Upper lobe of right lung (tissue), 1 donor: ENCODE results near the gene THAP3. TPM values are rescaled to one million over a fixed set of nuclear protein-coding genes. Genes with fewer than 3 reads are reported as not detected.
"Not testable (repeated sequence)": the region's sequence is repeated elsewhere in the genome, so short reads cannot be mapped to it uniquely, and the experiment has no call there.

Experiments used
- ATAC-seq: fragments of 200-7000 bp; cut with Tn5 transposase; one replicate; pipeline ENCODE4 v1.9.1; 2020; ENCODE audit warnings: mild to moderate bottlenecking, moderate library complexity
- DNase-seq: peaks from one replicate; pipeline ENCODE4 v3.0.0-alpha.2; 2020
- H3K27ac ChIP-seq: fragments of 200-600 bp; one replicate; pipeline ENCODE4 v1.8.0; 2022
- H3K27me3 ChIP-seq: fragments of 200-600 bp; one replicate; pipeline ENCODE4 v1.8.0; 2022; ENCODE audit warnings: mild to moderate bottlenecking
- H3K36me3 ChIP-seq: fragments of 200-600 bp; one replicate; pipeline ENCODE4 v1.8.0; 2022
- H3K4me1 ChIP-seq: fragments of 200-600 bp; one replicate; pipeline ENCODE4 v1.8.0; 2022
- H3K4me3 ChIP-seq: fragments of 200-600 bp; one replicate; pipeline ENCODE4 v1.8.0; 2022; ENCODE audit warnings: mild to moderate bottlenecking
- H3K9me3 ChIP-seq: fragments of 200-600 bp; one replicate; pipeline ENCODE4 v1.8.0; 2022
- CTCF ChIP-seq: fragments of 200-600 bp; IDR thresholded peaks from one replicate; pipeline ENCODE4 v1.8.0; 2022; ENCODE audit warnings: antibody characterized with exemption
- intact Hi-C: fragments of 100-400 bp; cut with DNase I; formaldehyde crosslinking; loops from one replicate; pipeline ENCODE4 v1.11.0; 2022
- total RNA-seq: library from RNA; stranded (reverse); fragmentation: NEBNext Ultra II Directional; extraction: Animal tissue kit (Norgen Biotek cat#: 25700); gene quantifications from one replicate; pipeline ENCODE4 v1.2.1, GENCODE V29; 2021
- donor health status: DM: no; HTN: yes; CAD: no; lungs with severe emphysema.

The THAP3 gene
- total RNA-seq, 1 donor from 2014 or later: 15.3 TPM

GRCh38 chr1:6599141-6599975, 25.3 kb upstream of the THAP3 start:
- no peak for DNase-seq
- intact Hi-C loops: no loop called here
- Histone ChIP-seq H3K4me1 (peaks cover 42% of the 10 kb centered on the region), H3K4me3 (peak overlapping the region; percentile 81), H3K27ac (peak overlapping the region; percentile 99), H3K27me3 (no peaks in the 10 kb centered on the region), H3K36me3 (peaks cover 45% of the 10 kb centered on the region), H3K9me3 (no peaks in the 10 kb centered on the region)
- ATAC-seq: no peak
- TF ChIP-seq CTCF: no peak

GRCh38 chr1:6599991-6600390, 24.7 kb upstream of the THAP3 start:
- DNase-seq, intact Hi-C loops, H3K27me3 ChIP-seq, ATAC-seq, H3K9me3 ChIP-seq: not testable (repeated sequence)
- H3K4me1 ChIP-seq: peaks cover 48% of the 10 kb centered on the region
- H3K27ac ChIP-seq: peak overlapping the region; percentile 99
- peak overlapping the region; percentile 81 for H3K4me3 ChIP-seq
- H3K36me3 ChIP-seq: peaks cover 39% of the 10 kb centered on the region

DNA sequence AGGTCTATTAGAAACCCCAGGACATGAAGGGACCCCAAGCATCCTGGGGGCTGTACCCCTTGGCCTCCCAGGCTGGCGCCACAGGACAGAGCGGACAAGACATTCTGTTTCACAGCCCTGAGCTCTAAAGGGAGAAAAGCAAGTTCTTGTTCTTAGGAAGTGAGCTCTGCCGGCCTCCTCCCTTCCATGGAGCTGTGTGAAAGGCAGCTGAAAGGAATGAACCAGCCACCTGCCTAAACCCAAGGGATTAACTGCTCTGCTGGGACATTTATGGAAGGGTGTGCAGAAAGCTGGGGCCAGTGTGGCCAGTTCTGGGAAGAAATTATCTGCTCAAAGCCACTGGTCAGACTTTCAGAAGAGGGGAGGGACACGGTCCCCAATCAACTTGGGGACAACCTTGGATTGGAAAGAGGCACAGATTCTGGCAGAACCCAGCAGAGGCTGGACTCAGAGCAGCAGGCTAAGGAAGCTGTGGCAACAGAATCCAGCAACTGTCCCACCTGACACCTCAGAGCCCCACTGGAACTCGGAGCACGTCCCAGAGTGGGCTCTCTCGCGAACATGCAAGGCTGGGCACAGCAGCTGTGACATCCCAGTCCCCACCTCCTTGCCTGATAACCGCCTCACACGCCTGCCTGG, 24.1 kb upstream of the THAP3 start:
- DNase-seq (no peak), ATAC-seq (no peak)
- H3K27me3 ChIP-seq: no peaks in the 10 kb centered on the region
- peak overlapping the region; percentile 81 for H3K4me3 ChIP-seq
- H3K36me3 ChIP-seq: peaks cover 34% of the 10 kb centered on the region
- TF ChIP-seq CTCF: no peak
- intact Hi-C loops: no loop called here
- peaks cover 50% of the 10 kb centered on the region for H3K4me1 ChIP-seq
- peak overlapping the region; percentile 99 for H3K27ac ChIP-seq
- H3K9me3 ChIP-seq: no peaks in the 10 kb centered on the region

DNA sequence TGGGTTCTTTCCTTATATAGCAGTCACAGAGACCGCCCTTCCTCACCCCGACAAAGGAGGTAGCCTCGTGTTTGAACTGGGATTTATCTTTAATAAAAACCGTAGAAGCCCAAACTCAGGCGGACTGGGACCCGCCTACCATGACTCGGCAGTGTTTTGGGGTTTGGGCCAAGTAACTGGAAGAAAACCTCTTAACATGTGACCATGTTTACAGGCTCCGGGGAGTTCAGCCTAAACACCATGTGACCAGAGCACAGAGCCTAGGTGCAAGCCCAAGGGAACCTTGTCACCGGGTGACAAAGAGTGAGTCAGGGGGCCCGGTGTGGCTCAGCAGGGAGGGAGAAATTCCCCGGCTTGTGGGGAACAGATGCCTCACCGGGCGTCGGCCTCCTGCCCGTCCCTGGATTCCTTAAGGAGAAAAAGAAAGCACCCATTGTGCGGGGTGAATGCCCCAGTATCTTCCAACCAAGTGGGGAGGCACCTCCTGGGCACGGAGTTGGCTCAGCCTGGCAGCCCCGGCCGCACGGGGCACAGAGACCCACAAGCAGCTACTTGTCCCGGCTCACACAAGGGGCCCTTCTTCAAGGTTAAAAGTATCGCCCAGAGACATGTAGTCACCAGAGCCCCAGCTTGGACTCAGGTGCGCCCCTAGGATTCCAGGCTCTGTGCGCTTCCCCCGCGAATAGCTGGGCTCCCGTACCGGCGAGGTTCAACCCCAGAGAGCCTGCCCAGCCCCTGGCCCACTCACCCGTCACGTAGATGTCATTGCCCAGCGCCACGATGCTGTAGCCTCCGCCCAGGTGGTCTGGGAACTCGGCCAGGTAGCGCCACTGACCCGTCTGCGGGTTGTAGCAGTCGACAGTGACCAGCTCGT, 23.4 kb upstream of the THAP3 start:
- H3K9me3 ChIP-seq: no peaks in the 10 kb centered on the region
- no peaks in the 10 kb centered on the region for H3K27me3 ChIP-seq
- peak overlapping the region; percentile 99 for H3K27ac ChIP-seq
- H3K4me3 ChIP-seq: peak overlapping the region; percentile 81
- peaks cover 50% of the 10 kb centered on the region for H3K4me1 ChIP-seq
- intact Hi-C loops: no loop called here
- peak; percentile 47 for ATAC-seq
- TF ChIP-seq CTCF: no peak
- peak; percentile 79 for DNase-seq
- peaks cover 26% of the 10 kb centered on the region for H3K36me3 ChIP-seq

DNA sequence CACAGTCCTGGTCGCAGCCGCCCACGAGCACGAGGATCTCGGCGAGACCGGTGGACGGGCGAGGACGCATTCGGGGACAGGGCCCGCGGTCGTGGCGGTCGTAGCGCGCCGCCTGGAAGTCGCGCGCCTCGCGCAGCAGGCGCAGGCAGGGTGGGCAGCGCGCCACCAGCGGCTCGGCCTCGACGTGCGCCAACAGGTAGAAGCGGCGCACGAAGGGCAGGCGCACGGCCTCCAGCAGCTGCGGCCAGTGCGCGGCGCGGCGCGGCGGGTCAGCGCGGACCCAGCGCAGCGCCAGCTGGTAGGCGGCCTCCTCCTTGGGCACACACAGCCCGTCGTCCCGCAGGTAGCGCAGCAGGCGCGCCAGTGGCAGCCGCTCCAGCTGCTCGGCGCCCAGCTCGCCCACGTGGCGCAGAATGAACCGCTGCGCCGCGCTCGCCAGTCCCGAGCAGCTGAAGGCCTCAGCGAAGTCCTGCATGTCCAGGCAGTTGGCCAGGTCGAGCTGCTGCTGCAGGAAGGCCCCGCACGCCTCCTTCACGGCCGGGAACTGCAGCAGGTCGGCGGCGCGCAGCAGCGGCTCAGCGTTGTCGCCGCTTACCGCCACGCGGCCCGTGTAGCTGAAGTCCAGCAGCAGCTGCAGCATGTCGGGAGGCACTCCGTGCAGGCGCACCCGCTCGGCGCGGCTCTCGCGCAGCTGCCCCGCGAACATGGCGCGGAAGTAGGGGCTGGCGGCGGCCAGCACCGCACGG, 22.6 kb upstream of the THAP3 start:
- ATAC-seq (peak; percentile 53), DNase-seq (peak; percentile 81)
- Histone ChIP-seq H3K36me3 (peaks cover 18% of the 10 kb centered on the region), H3K27me3 (no peaks in the 10 kb centered on the region), H3K9me3 (no peaks in the 10 kb centered on the region), H3K27ac (peak overlapping the region; percentile 99), H3K4me3 (peak overlapping the region; percentile 81), H3K4me1 (peaks cover 42% of the 10 kb centered on the region)
- TF ChIP-seq CTCF: no peak
- intact Hi-C loops: no loop called here
